GM10266 (cell line): ENCODE measurements around the gene SNTB2.

Experiments used
- DNase-seq: peaks from one replicate; pipeline ENCODE4 v3.0.0; 2012; ENCODE audit errors: extremely low spot score
- CTCF ChIP-seq: IDR thresholded peaks from 2 replicates; pipeline ENCODE4 v1.5.1; 2012; ENCODE audit warnings: mild to moderate bottlenecking, low read depth; ENCODE audit not compliant: control insufficient read depth, insufficient read depth; ENCODE audit errors: missing control alignments

SNTB2 gene

GRCh38 chr16:69193855-69194254 is 6.9 kb downstream of the SNTB2 start:
- no peak for DNase-seq

GRCh38 chr16:69194488-69194887 is 7.5 kb downstream of the SNTB2 start:
- DNase-seq: no peak
- TF ChIP-seq CTCF: no peak

More at GRCh38 chr16:69193855-69194254, 6.9 kb downstream of the SNTB2 start:
- TF ChIP-seq CTCF: no peak

- TF ChIP-seq CTCF: no peak
- no peak for DNase-seq
Measured at GRCh38 chr16:69195369-69196029, 8.5 kb downstream of the SNTB2 start.

GRCh38 chr16:69197573-69197972 is 10.6 kb downstream of the SNTB2 start:
- DNase-seq: no peak
- TF ChIP-seq CTCF: no peak

GRCh38 chr16:69199382-69199781 is 12.4 kb downstream of the SNTB2 start:
- DNase-seq: no peak

GRCh38 chr16:69201291-69201690 is 14.3 kb downstream of the SNTB2 start:
- no peak for TF ChIP-seq CTCF
- DNase-seq: no peak

More at GRCh38 chr16:69199382-69199781, 12.4 kb downstream of the SNTB2 start:
- TF ChIP-seq CTCF: no peak

- DNase-seq: no peak
- TF ChIP-seq CTCF: no peak
Measured at GRCh38 chr16:69201787-69202186, 14.8 kb downstream of the SNTB2 start.
